ENCODE data around the gene KLHL17.
A peak's percentile ranks its signal among the peaks of the same experiment; 100 is the strongest.

KLHL17 gene

DNA sequence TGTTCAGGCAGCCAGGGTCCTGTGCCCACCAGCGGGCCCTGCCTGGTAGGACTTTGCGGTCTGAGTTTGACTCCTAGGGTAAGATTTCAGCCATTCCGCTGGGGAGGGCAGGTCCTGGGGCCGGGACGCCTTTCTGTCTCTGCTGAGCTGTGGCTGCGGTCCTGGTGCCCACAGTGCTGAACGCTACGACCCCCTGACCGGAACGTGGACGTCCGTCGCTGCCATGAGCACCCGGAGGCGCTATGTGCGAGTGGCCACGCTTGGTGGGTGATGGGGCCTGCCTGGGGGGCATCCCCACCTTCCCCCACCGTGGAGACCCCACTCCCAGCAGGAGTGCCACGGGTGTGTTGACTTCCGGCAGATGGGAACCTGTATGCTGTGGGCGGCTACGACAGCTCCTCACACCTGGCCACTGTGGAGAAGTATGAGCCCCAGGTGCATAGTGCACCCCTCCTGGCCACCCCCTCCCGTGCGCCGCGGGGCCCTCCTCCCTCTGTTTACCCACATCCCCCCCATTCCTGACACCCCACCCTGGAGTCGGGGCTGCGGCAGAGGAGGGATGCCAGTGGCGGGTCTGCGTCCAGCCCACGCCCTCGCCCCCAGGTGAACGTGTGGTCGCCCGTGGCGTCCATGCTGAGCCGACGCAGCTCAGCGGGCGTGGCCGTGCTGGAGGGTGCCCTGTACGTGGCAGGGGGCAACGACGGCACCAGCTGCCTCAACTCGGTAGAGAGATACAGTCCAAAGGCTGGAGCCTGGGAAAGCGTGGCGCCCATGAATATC lies 3.6 kb downstream of the KLHL17 start:
- no peak overlapping the region for H3K27ac ChIP-seq (replicated peaks; ENCODE audit: low read length)
- H3K4me1 ChIP-seq (ENCODE audit: control insufficient read depth in 2 of 2, insufficient read depth in 1 of 2, low read depth in 1 of 2, low read length in 2 of 2), result peaks cover 7 to 10% of the 10 kb centered on the region in 2 donors
- H2AFZ ChIP-seq (ENCODE audit: low read length), result no peak overlapping the region
- no peak overlapping the region for H3K4ac ChIP-seq (ENCODE audit: low read length)
- no peak overlapping the region for H2BK5ac ChIP-seq (ENCODE audit: low read length)
- peak overlapping the region; percentile 31 for H3K23ac ChIP-seq (ENCODE audit: low read depth, low read length, poor library complexity)
- H2BK12ac ChIP-seq (ENCODE audit: low read length), result no peak overlapping the region
- no peak overlapping the region for H2BK120ac ChIP-seq (ENCODE audit: low read depth, low read length)
- H4K8ac ChIP-seq (ENCODE audit: low read depth, low read length), result no peak overlapping the region
- peaks cover 8 to 30% of the 10 kb centered on the region in 2 donors for H3K36me3 ChIP-seq (replicated peaks in 1 of 2; ENCODE audit: control insufficient read depth in 2 of 2, insufficient read depth in 2 of 2, low read length in 2 of 2)
- no peaks in the 10 kb centered on the region for H3K9me3 ChIP-seq (replicated peaks in 1 of 2; ENCODE audit: control insufficient read depth in 2 of 2, insufficient read depth in 1 of 2, low read depth in 1 of 2, low read length in 2 of 2)
- peaks cover 6% of the 10 kb centered on the region for H3K79me1 ChIP-seq (ENCODE audit: low read depth, low read length)
- peak overlapping the region in 1 of 2 donors; percentile 44 for H3K4me3 ChIP-seq (ENCODE audit: low read length in 2 of 2)
- peak overlapping the region; percentile 44 for H3K9ac ChIP-seq (ENCODE audit: low read depth, low read length, poor library complexity)
- H3K4me2 ChIP-seq (ENCODE audit: insufficient read depth, low read length, poor library complexity, severe bottlenecking), result no peak overlapping the region
- H2AK5ac ChIP-seq (ENCODE audit: low read depth, low read length), result no peak overlapping the region
- no peak overlapping the region for H3K18ac ChIP-seq (ENCODE audit: low read length)
- no peak overlapping the region for H3K14ac ChIP-seq (ENCODE audit: low read length)
- no peak for DNase-seq (ENCODE audit: low spot score)
- no peak overlapping the region for H4K91ac ChIP-seq (ENCODE audit: low read depth, low read length, poor library complexity)
- WGBS, 2 donors (ENCODE audit: extremely low coverage in 2 of 2, insufficient read length in 2 of 2, insufficient replicate concordance in 1 of 2), result no CpG with 5 or more reads among the region's 47 CpGs
- peaks cover 13 to 55% (median 34%) of the 10 kb centered on the region in 3 experiments for H3K27me3 ChIP-seq (ENCODE audit: control insufficient read depth in 3 of 3, insufficient read depth in 3 of 3, low read depth in 1 of 3, low read length in 3 of 3)
- no peak overlapping the region for H2BK15ac ChIP-seq (ENCODE audit: low read length)

GRCh38 chr1:964691-965525 lies 4.5 kb downstream of the KLHL17 start:
- Histone ChIP-seq H3K27ac (replicated peaks; ENCODE audit: low read length) (no peak overlapping the region), H3K14ac (ENCODE audit: low read length) (peak overlapping the region; percentile 38), H3K27me3 (ENCODE audit: control insufficient read depth in 3 of 3, insufficient read depth in 3 of 3, low read depth in 1 of 3, low read length in 3 of 3) (peaks cover 9 to 57% (median 44%) of the 10 kb centered on the region in 3 experiments), H3K4me3 (ENCODE audit: low read length in 2 of 2) (no peak overlapping the region), H3K18ac (ENCODE audit: low read length) (no peak overlapping the region), H3K4me1 (ENCODE audit: control insufficient read depth in 2 of 2, insufficient read depth in 1 of 2, low read depth in 1 of 2, low read length in 2 of 2) (peaks cover 7 to 10% of the 10 kb centered on the region in 2 donors), H3K9ac (ENCODE audit: low read depth, low read length, poor library complexity) (no peak overlapping the region), H2AFZ (ENCODE audit: low read length) (no peak overlapping the region), H3K79me1 (ENCODE audit: low read depth, low read length) (peaks cover 5% of the 10 kb centered on the region), H3K23ac (ENCODE audit: low read depth, low read length, poor library complexity) (no peak overlapping the region), H2BK120ac (ENCODE audit: low read depth, low read length) (no peak overlapping the region), H3K4me2 (ENCODE audit: insufficient read depth, low read length, poor library complexity, severe bottlenecking) (no peak overlapping the region), H4K8ac (ENCODE audit: low read depth, low read length) (no peak overlapping the region), H3K9me3 (replicated peaks in 1 of 2; ENCODE audit: control insufficient read depth in 2 of 2, insufficient read depth in 1 of 2, low read depth in 1 of 2, low read length in 2 of 2) (peaks cover 0 to 6% of the 10 kb centered on the region in 2 donors), H2BK12ac (ENCODE audit: low read length) (no peak overlapping the region), H3K36me3 (replicated peaks in 1 of 2; ENCODE audit: control insufficient read depth in 2 of 2, insufficient read depth in 2 of 2, low read length in 2 of 2) (peaks cover 10 to 30% of the 10 kb centered on the region in 2 donors), H4K91ac (ENCODE audit: low read depth, low read length, poor library complexity) (no peak overlapping the region), H2BK15ac (ENCODE audit: low read length) (no peak overlapping the region), H2BK5ac (ENCODE audit: low read length) (no peak overlapping the region), H3K4ac (ENCODE audit: low read length) (no peak overlapping the region), H2AK5ac (ENCODE audit: low read depth, low read length) (no peak overlapping the region)
- no CpG with 5 or more reads among the region's 51 CpGs for WGBS, 2 donors (ENCODE audit: extremely low coverage in 2 of 2, insufficient read length in 2 of 2, insufficient replicate concordance in 1 of 2)
- DNase-seq (ENCODE audit: low spot score), result no peak

DNA sequence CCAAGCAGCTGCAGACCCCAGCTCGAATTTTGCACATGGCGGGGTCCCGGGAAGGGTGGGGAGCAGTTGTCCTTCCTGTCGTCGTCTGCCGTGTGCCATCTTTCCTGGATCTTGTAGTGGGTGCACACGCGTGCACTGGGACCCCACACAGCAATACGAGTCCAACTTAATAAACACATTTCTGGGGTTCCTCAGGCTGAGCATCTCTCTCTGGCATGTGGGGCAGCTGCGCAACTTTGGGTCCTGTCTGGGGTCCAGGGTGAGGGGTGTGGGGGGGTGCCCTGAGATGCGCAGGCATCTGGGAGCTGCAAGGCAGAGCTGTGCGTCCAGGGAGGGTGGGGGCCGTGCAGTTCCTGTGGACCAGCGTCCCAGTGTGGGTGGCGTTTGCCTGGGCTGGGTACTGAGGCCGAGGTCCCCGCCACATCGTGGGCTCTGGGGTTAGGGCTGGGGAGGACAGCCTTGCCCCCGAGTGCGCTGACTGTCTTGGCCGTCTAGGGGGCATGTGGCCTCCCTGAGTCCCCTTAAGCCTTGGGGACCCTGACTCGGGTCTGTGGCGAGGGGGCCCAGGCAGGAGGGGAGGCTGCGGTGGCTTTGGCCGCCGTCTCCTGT lies 5.2 kb downstream of the KLHL17 start:
- Histone ChIP-seq H3K4me1 (ENCODE audit: control insufficient read depth in 2 of 2, insufficient read depth in 1 of 2, low read depth in 1 of 2, low read length in 2 of 2) (peaks cover 7 to 10% of the 10 kb centered on the region in 2 donors), H2AK5ac (ENCODE audit: low read depth, low read length) (no peak overlapping the region), H4K91ac (ENCODE audit: low read depth, low read length, poor library complexity) (no peak overlapping the region), H3K14ac (ENCODE audit: low read length) (no peak overlapping the region), H2BK15ac (ENCODE audit: low read length) (no peak overlapping the region), H3K4ac (ENCODE audit: low read length) (no peak overlapping the region), H3K36me3 (replicated peaks in 1 of 2; ENCODE audit: control insufficient read depth in 2 of 2, insufficient read depth in 2 of 2, low read length in 2 of 2) (peaks cover 10 to 30% of the 10 kb centered on the region in 2 donors), H3K27ac (replicated peaks; ENCODE audit: low read length) (no peak overlapping the region), H2BK12ac (ENCODE audit: low read length) (no peak overlapping the region), H3K79me1 (ENCODE audit: low read depth, low read length) (peaks cover 5% of the 10 kb centered on the region), H3K4me2 (ENCODE audit: insufficient read depth, low read length, poor library complexity, severe bottlenecking) (no peak overlapping the region), H3K23ac (ENCODE audit: low read depth, low read length, poor library complexity) (peak overlapping the region; percentile 98), H3K4me3 (ENCODE audit: low read length in 2 of 2) (no peak overlapping the region), H4K8ac (ENCODE audit: low read depth, low read length) (no peak overlapping the region), H2AFZ (ENCODE audit: low read length) (no peak overlapping the region), H3K18ac (ENCODE audit: low read length) (no peak overlapping the region), H3K9ac (ENCODE audit: low read depth, low read length, poor library complexity) (peak overlapping the region; percentile 72), H2BK5ac (ENCODE audit: low read length) (no peak overlapping the region), H2BK120ac (ENCODE audit: low read depth, low read length) (no peak overlapping the region), H3K9me3 (replicated peaks in 1 of 2; ENCODE audit: control insufficient read depth in 2 of 2, insufficient read depth in 1 of 2, low read depth in 1 of 2, low read length in 2 of 2) (peaks cover 0 to 6% of the 10 kb centered on the region in 2 donors), H3K27me3 (ENCODE audit: control insufficient read depth in 3 of 3, insufficient read depth in 3 of 3, low read depth in 1 of 3, low read length in 3 of 3) (peaks cover 15 to 60% (median 51%) of the 10 kb centered on the region in 3 experiments)
- WGBS, 2 donors (ENCODE audit: extremely low coverage in 2 of 2, insufficient read length in 2 of 2, insufficient replicate concordance in 1 of 2), result no CpG with 5 or more reads among the region's 26 CpGs
- no peak for DNase-seq (ENCODE audit: low spot score)
